HG03342 (cell line): ENCODE data around the gene SMARCA2.

Experiments used
- ATAC-seq: cut with Tn5 transposase; IDR thresholded peaks from one replicate; pipeline ENCODE4 v1.9.1; 2021; ENCODE audit warnings: mild to moderate bottlenecking, moderate library complexity; ENCODE audit not compliant: unreplicated experiment

Gene SMARCA2

DNA sequence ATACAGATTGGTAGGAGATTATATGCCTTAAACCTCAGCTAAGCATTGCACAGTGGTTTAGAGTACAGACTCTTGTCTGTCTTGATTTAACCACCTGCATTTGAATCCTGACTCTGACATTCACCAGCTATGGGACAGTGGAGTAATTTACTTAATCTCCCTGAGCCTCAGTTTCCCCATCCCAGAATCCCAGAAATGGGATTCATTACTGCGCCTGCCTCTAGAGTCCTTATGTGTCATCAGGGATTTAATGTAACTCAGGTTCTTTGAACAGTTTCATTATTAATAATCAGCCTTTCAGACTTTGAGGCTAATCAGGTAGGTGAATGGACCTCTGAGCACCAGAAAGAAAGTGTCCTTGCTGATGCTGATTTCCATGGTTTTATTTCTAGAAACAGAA, 149.1 kb downstream of the SMARCA2 start:
- no peak for ATAC-seq

GRCh38 chr9:2166203-2166602, 151.1 kb downstream of the SMARCA2 start:
- ATAC-seq = no peak

GRCh38 chr9:2169035-2169434, 153.9 kb downstream of the SMARCA2 start:
- ATAC-seq = no peak

- no peak for ATAC-seq
Observed at GRCh38 chr9:2170722-2171121, 155.6 kb downstream of the SMARCA2 start.

DNA sequence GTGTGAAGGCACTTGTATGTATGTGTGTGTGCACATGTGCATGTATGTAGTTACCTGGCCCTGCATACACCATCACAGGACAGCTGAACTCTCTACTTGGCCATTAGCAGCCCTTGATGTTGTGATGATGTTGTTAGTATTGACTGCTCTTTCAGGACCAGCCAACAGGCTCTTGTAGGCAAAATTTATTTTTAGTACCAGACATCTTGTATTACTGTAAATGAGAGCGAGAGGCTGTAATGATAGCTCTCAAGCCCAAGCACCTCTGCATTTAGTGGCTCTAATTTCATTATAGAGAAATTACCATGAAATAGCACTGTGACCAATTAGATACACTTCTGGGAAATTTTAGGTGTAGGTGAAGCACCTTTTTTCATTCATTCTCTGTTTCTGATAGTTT, 158.0 kb downstream of the SMARCA2 start:
- ATAC-seq = no peak

GRCh38 chr9:2173861-2174260, 158.7 kb downstream of the SMARCA2 start:
- no peak for ATAC-seq

- ATAC-seq = no peak
Observed at GRCh38 chr9:2174306-2174705, 159.2 kb downstream of the SMARCA2 start.

GRCh38 chr9:2174911-2175310, 159.8 kb downstream of the SMARCA2 start:
- ATAC-seq = no peak

DNA sequence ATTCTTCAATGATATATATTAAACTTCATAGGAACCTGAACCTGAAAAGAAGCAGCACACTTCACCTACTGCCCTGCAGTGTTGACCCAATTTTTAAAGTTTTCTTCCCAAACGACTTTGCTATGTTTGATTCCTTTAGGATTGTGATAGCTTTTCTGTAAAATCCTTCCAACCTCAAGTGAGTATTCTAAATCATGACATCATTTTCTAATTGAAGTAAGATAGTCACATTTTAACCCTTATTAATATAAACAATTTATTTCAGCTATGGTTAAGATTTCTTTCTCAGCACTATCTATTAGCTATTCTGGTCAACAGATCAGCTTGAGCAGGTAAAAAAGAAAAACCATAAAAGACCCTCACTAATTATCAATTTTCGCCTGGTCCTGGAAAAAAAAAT, 162.0 kb downstream of the SMARCA2 start:
- ATAC-seq = no peak

GRCh38 chr9:2178034-2178734, 163.0 kb downstream of the SMARCA2 start:
- ATAC-seq = no peak

DNA sequence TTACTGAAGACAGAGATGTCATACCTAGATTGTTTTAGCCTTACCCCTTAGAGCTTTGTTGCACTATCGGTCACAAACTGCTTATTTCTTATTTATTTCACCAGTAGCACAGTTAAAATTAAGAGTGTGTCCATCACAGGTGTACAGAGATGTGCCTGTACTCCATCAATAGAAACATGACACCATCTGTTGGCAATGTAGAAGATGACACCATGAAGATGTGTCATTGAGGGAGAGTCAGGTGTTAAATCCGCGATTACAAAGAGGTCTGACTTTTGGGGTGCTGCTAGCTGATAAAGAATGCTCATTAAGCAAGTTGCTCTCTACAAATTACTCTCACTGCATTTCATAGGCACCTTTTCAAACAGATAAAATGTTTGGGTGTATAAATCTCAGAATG, 164.4 kb downstream of the SMARCA2 start:
- no peak for ATAC-seq

DNA sequence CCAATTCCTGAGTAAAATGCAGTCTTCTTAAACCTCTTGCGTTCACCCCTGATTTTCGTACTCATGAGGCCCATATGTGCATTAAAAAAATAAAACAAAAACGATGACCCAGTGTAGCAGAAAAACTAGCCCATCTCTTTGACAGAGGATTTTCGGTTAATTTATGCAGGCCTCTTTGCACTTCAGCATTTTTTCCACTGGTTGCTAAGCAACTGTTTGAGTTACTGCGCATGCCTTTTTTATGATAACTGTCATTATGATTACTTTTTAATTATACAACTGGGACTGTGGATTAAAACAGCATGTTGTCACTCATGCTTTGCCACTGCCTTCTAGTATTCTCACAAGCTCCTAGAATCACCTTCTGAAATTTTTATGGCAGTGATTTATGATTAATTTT, 165.0 kb downstream of the SMARCA2 start:
- ATAC-seq = no peak

DNA sequence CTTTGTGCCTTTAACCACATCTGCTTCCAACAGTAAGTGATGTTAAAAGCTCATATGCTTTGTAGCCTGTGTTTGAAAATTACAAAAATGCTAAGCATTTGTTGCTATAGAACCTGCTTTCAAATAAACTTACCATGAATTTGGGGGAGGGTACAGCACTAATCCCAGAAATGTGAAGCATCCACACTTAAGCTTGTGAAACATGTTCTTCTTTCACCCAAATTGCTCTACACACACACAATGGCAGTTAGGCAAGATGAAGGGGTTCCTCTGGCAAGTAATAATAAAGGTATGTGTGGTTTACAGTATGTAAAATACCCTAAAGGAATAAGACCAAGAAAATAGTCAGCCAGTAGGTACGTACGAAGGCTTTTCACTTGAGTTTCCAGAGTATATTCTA, 165.6 kb downstream of the SMARCA2 start:
- no peak for ATAC-seq

DNA sequence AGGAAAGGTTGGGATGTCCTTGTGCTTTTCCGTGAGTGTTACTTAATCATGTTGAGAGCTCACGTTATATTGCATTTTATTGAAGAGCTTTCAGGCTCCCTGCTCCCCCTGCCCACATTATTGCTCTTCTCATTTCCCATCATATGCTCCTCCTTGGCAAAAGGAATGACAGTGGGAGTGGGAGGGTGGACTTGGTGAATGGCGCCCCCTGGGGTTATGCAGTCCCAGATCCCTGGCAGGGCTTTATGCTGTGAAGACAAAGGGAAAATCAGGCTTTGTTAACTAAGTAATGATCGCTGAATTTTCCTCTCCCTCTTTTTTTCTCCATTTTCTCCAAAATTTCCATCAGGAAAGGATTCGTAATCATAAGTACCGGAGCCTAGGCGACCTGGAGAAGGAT, 166.6 kb downstream of the SMARCA2 start:
- ATAC-seq = no peak

DNA sequence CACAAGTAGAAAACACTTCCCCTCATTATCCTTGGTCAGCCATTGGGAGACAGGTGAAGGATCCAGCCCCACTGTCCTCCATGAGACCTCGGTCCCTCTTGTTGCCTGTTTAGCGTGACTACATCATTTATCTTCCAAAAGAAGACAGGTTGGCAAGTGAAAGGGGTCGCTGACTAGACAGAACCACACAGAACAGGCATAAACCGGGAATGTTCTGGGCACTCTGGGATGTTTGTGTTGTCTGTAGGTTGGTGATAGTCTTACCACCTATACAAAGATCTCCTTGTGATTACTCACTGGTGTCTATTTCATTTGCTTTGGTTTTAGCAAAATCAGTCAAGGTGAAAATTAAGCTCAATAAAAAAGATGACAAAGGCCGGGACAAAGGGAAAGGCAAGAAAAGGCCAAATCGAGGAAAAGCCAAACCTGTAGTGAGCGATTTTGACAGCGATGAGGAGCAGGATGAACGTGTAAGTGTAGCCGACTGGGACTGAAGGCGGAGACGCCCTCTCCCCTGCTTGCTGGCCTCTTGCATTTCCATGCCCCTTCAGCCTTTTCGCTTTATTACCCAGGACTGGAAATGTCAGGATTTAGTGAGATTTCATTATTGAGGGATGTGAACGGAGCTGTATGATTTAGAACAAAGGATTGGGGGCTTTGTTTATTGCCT, 175.9 kb downstream of the SMARCA2 start:
- no peak for ATAC-seq

DNA sequence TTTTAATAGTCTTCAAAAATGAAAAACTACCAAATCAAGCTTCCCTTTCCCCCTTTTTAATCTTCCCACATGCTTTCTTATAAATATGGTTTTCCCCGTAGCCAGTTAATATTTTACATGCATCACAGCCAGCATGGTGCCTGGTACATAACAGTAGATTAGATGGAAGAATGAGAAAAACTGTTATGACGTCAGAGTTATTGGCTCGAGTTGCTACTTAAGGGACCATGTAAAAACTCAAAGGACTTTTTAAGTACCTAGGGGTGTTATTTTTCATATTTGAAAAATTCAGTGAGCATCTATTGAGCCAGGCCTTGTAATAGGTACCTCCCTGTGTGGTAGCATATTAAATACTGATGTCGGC, 176.4 kb downstream of the SMARCA2 start:
- no peak for ATAC-seq

DNA sequence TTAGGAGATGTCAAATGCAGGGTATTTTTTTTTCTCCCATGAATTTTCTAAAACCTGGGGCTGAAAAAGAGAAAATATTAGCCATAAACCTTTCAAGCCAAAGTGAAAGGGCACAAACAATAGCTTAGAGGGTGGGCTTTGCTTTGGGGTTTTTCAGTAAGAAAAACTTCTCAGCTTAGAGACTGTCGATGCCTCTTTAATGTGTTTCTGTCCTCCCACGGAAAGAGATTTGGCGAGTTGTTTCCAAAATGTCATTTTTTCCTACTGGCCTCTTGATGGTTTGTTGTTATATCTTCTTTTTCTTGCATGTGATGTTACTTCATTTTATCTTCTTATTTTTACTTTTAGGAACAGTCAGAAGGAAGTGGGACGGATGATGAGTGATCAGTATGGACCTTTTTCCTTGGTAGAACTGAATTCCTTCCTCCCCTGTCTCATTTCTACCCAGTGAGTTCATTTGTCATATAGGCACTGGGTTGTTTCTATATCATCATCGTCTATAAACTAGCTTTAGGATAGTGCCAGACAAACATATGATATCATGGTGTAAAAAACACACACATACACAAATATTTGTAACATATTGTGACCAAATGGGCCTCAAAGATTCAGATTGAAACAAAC, 177.3 kb downstream of the SMARCA2 start:
- no peak for ATAC-seq

DNA sequence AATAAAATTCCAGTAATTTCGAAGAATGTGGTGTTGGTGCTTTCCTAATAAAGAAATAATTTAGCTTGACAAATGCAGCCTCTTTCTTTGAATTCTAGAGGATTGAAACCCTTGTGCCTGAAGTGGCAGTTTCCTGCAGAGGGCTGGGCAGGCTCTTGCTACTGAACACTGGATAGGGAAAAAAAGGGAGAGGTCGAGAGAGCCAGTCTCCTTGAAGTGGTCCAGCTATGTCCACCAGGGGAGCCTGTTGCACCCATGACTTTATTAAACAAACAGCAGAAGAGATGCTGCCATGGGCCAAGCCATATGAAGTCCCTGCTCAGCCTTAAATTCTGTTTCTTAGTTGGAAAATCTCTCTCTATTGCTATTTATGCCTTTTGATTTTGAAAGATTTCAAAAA, 178.4 kb downstream of the SMARCA2 start:
- no peak for ATAC-seq

DNA sequence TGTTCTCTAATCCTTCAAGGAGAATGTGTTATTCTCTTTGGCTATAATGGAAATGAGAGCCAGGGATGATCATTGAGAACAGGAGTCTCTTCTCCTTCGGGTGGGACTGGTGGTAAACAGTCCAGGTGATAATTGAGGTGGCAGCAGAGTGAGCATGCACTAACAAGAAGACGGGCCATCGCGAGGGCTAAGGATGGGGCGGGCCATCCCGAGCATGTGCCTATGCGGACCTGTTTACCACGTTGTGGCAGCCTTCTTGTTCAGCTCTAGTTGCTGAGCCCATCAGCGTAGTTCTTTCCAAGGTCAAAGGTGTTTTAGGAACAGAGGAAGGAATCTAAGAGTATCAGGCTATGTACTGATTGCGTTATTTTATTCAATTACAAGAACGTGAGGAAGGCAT, 180.1 kb downstream of the SMARCA2 start:
- ATAC-seq = no peak

DNA sequence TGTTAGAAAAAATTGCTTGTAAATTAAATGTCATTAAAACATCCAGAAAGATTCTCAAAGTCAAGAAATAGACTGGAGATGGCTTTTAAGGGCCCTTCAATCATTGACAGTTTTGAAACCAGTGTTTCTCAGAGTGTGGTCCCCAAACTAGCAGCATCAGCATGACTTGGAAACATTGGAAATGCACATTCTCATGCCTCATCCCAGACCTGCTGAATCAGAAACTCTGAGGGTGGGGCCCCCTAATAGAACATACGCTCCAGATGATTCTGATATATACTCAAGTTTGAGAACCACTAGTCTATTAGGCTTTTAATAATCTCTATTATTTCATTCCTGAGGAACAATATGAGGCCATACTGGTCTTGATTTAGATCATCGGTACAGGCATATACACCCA, 181.6 kb downstream of the SMARCA2 start:
- no peak for ATAC-seq

GRCh38 chr9:2198956-2199635, 183.9 kb downstream of the SMARCA2 start:
- no peak for ATAC-seq
